ENCODE measurements around the gene FBL. TPM values are rescaled to one million over a fixed set of nuclear protein-coding genes. Genes with fewer than 3 reads are reported as not detected.

Gene FBL
- total RNA-seq, 1 experiment from 2014 or later = 374 TPM

- intact Hi-C loops (cut with micrococcal nuclease; ENCODE audit: unreplicated experiment) = no loop called here
- BruUV-seq (replicated peaks) = no TSS peak
- CTCF ChIA-PET = no interaction called here
- Histone ChIP-seq H3K4me1 (no peaks in the 10 kb centered on the region), H3K27me3 (replicated peaks; ENCODE audit: control insufficient read depth, insufficient read depth, low read length) (no peaks in the 10 kb centered on the region), H3K4me3 (ENCODE audit: low read depth, low read length) (no peak overlapping the region), H3K9me3 (no peaks in the 10 kb centered on the region; the same call in 1 of the 2 replicates), H3K36me3 (ENCODE audit: control insufficient read depth, insufficient read depth, low read length) (no peaks in the 10 kb centered on the region)
- Mint-ChIP-seq H3K36me3 (ENCODE audit: insufficient read depth, unreplicated experiment) (no peaks in the 10 kb centered on the region), H3K4me1 (ENCODE audit: low read depth, unreplicated experiment) (no peaks in the 10 kb centered on the region), H3K27me3 (ENCODE audit: insufficient read depth, unreplicated experiment) (peaks cover 6% of the 10 kb centered on the region), H3K27ac (ENCODE audit: unreplicated experiment) (no peak overlapping the region), H3K9me3 (ENCODE audit: unreplicated experiment) (no peaks in the 10 kb centered on the region), H3K4me3 (ENCODE audit: unreplicated experiment) (no peak overlapping the region)
- no peak for DNase-seq
- TF ChIP-seq CTCF (IDR thresholded peaks at IDR 0.05; ENCODE audit: insufficient read depth in 1 of 2, low read depth in 1 of 2, low read length in 1 of 2, severe bottlenecking in 1 of 2, unreplicated experiment in 1 of 2) = no peak
- POLR2A ChIA-PET = no interaction called here
Observed at GRCh38 chr19:39867133-39867532, 21.0 kb upstream of the FBL start.

GRCh38 chr19:39865953-39866352, 19.8 kb upstream of the FBL start:
- H3K27me3 ChIP-seq (replicated peaks; ENCODE audit: control insufficient read depth, insufficient read depth, low read length) = no peaks in the 10 kb centered on the region
- H3K9me3 ChIP-seq = no peaks in the 10 kb centered on the region; the same call in 1 of the 2 replicates
- CTCF ChIA-PET = no interaction called here
- no peak for TF ChIP-seq CTCF (IDR thresholded peaks at IDR 0.05; ENCODE audit: insufficient read depth in 1 of 2, low read depth in 1 of 2, low read length in 1 of 2, severe bottlenecking in 1 of 2, unreplicated experiment in 1 of 2)
- Mint-ChIP-seq H3K27ac (ENCODE audit: unreplicated experiment) (no peak overlapping the region), H3K9me3 (ENCODE audit: unreplicated experiment) (no peaks in the 10 kb centered on the region), H3K4me1 (ENCODE audit: low read depth, unreplicated experiment) (no peaks in the 10 kb centered on the region), H3K4me3 (ENCODE audit: unreplicated experiment) (no peak overlapping the region), H3K36me3 (ENCODE audit: insufficient read depth, unreplicated experiment) (no peaks in the 10 kb centered on the region), H3K27me3 (ENCODE audit: insufficient read depth, unreplicated experiment) (peaks cover 8% of the 10 kb centered on the region)
- no peak overlapping the region for H3K4me3 ChIP-seq (ENCODE audit: low read depth, low read length)
- POLR2A ChIA-PET = no interaction called here
- BruUV-seq (replicated peaks) = no TSS peak
- H3K4me1 ChIP-seq = no peaks in the 10 kb centered on the region
- H3K36me3 ChIP-seq (ENCODE audit: control insufficient read depth, insufficient read depth, low read length) = no peaks in the 10 kb centered on the region
- DNase-seq = no peak
- intact Hi-C loops (cut with micrococcal nuclease; ENCODE audit: unreplicated experiment) = no loop called here

DNA sequence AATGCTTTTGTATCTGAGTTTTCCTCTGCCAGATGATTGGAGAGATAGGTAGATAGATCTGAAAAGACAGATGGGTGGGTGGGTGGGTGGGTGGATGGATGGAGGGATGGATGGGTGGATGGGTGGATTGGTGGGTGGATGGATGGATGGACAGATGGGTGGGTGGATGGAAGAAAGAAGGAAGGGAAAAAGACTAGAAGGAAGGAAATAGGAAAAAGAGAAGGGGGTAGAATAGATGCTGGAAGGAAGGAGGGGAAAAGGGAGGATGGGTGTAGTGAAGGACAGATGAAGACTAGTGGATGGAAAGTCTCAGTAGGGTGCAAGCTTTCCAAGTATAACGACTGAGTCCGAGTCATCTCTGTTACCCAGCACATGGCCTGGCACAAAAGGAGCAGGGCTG, 19.0 kb upstream of the FBL start:
- Mint-ChIP-seq H3K4me3 (ENCODE audit: unreplicated experiment) (no peak overlapping the region), H3K4me1 (ENCODE audit: low read depth, unreplicated experiment) (no peaks in the 10 kb centered on the region), H3K36me3 (ENCODE audit: insufficient read depth, unreplicated experiment) (no peaks in the 10 kb centered on the region), H3K27me3 (ENCODE audit: insufficient read depth, unreplicated experiment) (peaks cover 8% of the 10 kb centered on the region), H3K27ac (ENCODE audit: unreplicated experiment) (no peak overlapping the region), H3K9me3 (ENCODE audit: unreplicated experiment) (no peaks in the 10 kb centered on the region)
- Histone ChIP-seq H3K4me1 (no peaks in the 10 kb centered on the region), H3K36me3 (ENCODE audit: control insufficient read depth, insufficient read depth, low read length) (no peaks in the 10 kb centered on the region), H3K9me3 (no peaks in the 10 kb centered on the region; the same call in 1 of the 2 replicates), H3K27me3 (replicated peaks; ENCODE audit: control insufficient read depth, insufficient read depth, low read length) (no peaks in the 10 kb centered on the region), H3K4me3 (ENCODE audit: low read depth, low read length) (no peak overlapping the region)
- DNase-seq = no peak
- intact Hi-C loops (cut with micrococcal nuclease; ENCODE audit: unreplicated experiment) = no loop called here
- no TSS peak for BruUV-seq (replicated peaks)
- TF ChIP-seq CTCF (IDR thresholded peaks at IDR 0.05; ENCODE audit: insufficient read depth in 1 of 2, low read depth in 1 of 2, low read length in 1 of 2, severe bottlenecking in 1 of 2, unreplicated experiment in 1 of 2) = no peak
- ChIA-PET POLR2A (no interaction called here), CTCF (no interaction called here)
